ENCODE measurements around the gene GJD3. TPM values are rescaled to one million over a fixed set of nuclear protein-coding genes. Genes with fewer than 3 reads are reported as not detected.

GJD3 gene
- total RNA-seq, 2 experiments from 2014 or later = not detected

GRCh38 chr17:40314584-40314956 lies 50.0 kb downstream of the GJD3 start:
- Histone ChIP-seq H3K9me3 (ENCODE audit: control insufficient read depth in 1 of 2, insufficient read depth in 1 of 2, low read length in 2 of 2) (no peaks in the 10 kb centered on the region), H3K4me1 (ENCODE audit: insufficient read depth, low read length) (peaks cover 80% of the 10 kb centered on the region), H3K36me3 (ENCODE audit: insufficient read depth, low read length) (no peaks in the 10 kb centered on the region), H3K27ac (ENCODE audit: low read depth in 1 of 2, low read length in 2 of 2) (no peak overlapping the region), H3K4me3 (ENCODE audit: low read length) (no peak overlapping the region), H3K27me3 (ENCODE audit: control insufficient read depth in 1 of 2, insufficient read depth in 2 of 2, low read length in 2 of 2) (no peaks in the 10 kb centered on the region)
- Mint-ChIP-seq H3K9me3 (no peaks in the 10 kb centered on the region), H3K4me3 (peak overlapping the region; percentile 64), H3K27me3 (no peaks in the 10 kb centered on the region), H3K36me3 (ENCODE audit: low read depth) (peaks cover 12% of the 10 kb centered on the region), H3K4me1 (ENCODE audit: low read depth) (peaks cover 71% of the 10 kb centered on the region), H3K27ac (peak overlapping the region; percentile 4)
- TF ChIP-seq CTCF (IDR thresholded peaks at IDR 0.05) = no peak
- intact Hi-C loops (cut with DNase I, micrococcal nuclease) = loop anchor here in 1 of 2 experiments (5.0 kb wide), 1 partner anchor 223 kb away; no protein-coding TSS in a partner anchor
- peak in 13 of 14 experiments; percentile 69 to 94 (median 86) for DNase-seq
- ATAC-seq (ENCODE audit: poor library complexity) = peak; percentile 4
- ChIA-PET CTCF (interaction anchor here (0.9 to 1.8 kb wide), 4 partner anchors 11 to 40 kb away, joined by 3 to 4 read pairs (median 3); no protein-coding TSS in a partner anchor), POLR2A (interaction anchor here (1.1 to 2.7 kb wide), 2 partner anchors 9 to 166 kb away, joined by 3 to 9 read pairs; no protein-coding TSS in a partner anchor)

- H3K4me3 Mint-ChIP-seq = no peak overlapping the region
- Histone ChIP-seq H3K36me3 (ENCODE audit: insufficient read depth, low read length) (no peaks in the 10 kb centered on the region), H3K27me3 (ENCODE audit: control insufficient read depth in 1 of 2, insufficient read depth in 2 of 2, low read length in 2 of 2) (no peaks in the 10 kb centered on the region), H3K27ac (ENCODE audit: low read depth in 1 of 2, low read length in 2 of 2) (no peak overlapping the region), H3K4me3 (ENCODE audit: low read length) (no peak overlapping the region), H3K4me1 (ENCODE audit: insufficient read depth, low read length) (peaks cover 80% of the 10 kb centered on the region), H3K9me3 (ENCODE audit: control insufficient read depth in 1 of 2, insufficient read depth in 1 of 2, low read length in 2 of 2) (no peaks in the 10 kb centered on the region)
- ATAC-seq (ENCODE audit: poor library complexity) (no peak), DNase-seq (peak in 1 of 14 experiments; percentile 6)
- ChIA-PET CTCF (interaction anchor here (0.6 to 1.8 kb wide), 6 partner anchors 10 to 47 kb away, joined by 3 to 4 read pairs (median 3); no protein-coding TSS in a partner anchor), POLR2A (interaction anchor here (2.7 kb wide), 1 partner anchor 9 kb away, joined by 9 read pairs; no protein-coding TSS in a partner anchor)
- H3K4me1 Mint-ChIP-seq (ENCODE audit: low read depth) = peaks cover 65% of the 10 kb centered on the region
- intact Hi-C loops (cut with DNase I, micrococcal nuclease) = loop anchor here in 1 of 2 experiments (5.0 kb wide), 1 partner anchor 223 kb away; no protein-coding TSS in a partner anchor
- H3K27ac Mint-ChIP-seq = no peak overlapping the region
- H3K27me3 Mint-ChIP-seq = no peaks in the 10 kb centered on the region
- H3K36me3 Mint-ChIP-seq (ENCODE audit: low read depth) = peaks cover 6% of the 10 kb centered on the region
- no peaks in the 10 kb centered on the region for H3K9me3 Mint-ChIP-seq
- no peak for TF ChIP-seq CTCF (IDR thresholded peaks at IDR 0.05)
Observed at GRCh38 chr17:40313668-40314583, 50.6 kb downstream of the GJD3 start.

Other genes with a start within 250 kb of the GJD3 start
- 10 to 100 TPM; 77.0 to 79.2 TPM for gene MSL1, start 242.8 kb downstream of the GJD3 start, total RNA-seq
- 100 to 1,000 TPM; 195 to 207 TPM for gene CASC3, start 224.2 kb downstream of the GJD3 start, total RNA-seq
- gene RAPGEFL1, start 187.3 kb downstream of the GJD3 start, total RNA-seq = 1 to 10 TPM; 7.7 to 9.4 TPM
- 10 to 100 TPM; 17.3 to 21.3 TPM for gene WIPF2, start 145.4 kb downstream of the GJD3 start, total RNA-seq
- 1 to 10 TPM; 1.0 to 1.8 TPM for gene CDC6, start 76.9 kb downstream of the GJD3 start, total RNA-seq
- gene RARA, start 55.6 kb downstream of the GJD3 start, total RNA-seq = 100 to 1,000 TPM; 114 to 115 TPM
- 1 to 10 TPM; 3.6 to 3.8 TPM for gene TOP2A, start 53.2 kb upstream of the GJD3 start, total RNA-seq
- 1 to 10 TPM; 2.5 to 2.6 TPM for gene IGFBP4, start 78.7 kb upstream of the GJD3 start, total RNA-seq
- 1 to 10 TPM; 3.0 to 4.2 TPM for gene TNS4, start 136.9 kb upstream of the GJD3 start, total RNA-seq
- 100 to 1,000 TPM; 170 to 180 TPM for gene CCR7, start 200.7 kb upstream of the GJD3 start, total RNA-seq

Data from CD4-positive, alpha-beta T cell (primary cell).